ENCODE results near the gene CYYR1. TPM values are rescaled to one million over a fixed set of nuclear protein-coding genes. Genes with fewer than 3 reads are reported as not detected.

CYYR1 gene
- total RNA-seq, 4 donors from 2014 or later, result 3.1 to 15.9 (median 6.4) TPM

DNA sequence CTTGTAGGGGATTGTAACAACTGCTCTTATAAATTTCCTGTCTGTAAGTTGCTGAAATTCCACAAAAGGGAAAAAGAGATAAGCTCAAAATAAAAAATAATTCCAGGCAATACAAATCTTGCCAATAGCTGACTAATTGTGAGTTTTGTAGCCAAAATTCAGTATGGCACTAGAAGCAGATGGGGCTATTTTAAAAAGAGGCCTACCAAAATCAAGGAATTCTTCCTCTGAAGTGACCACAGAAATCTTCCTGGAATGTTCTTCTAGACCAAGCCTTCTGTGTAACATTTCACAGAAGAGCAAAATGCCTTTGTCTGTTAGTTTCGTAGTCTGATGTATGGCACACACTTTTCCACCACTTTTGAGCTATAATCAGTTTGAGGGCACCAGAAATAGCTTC is 127.6 kb downstream of the CYYR1 start:
- Histone ChIP-seq H3K27ac (no peak overlapping the region), H3K4me3 (no peak overlapping the region), H3K36me3 (no peaks in the 10 kb centered on the region), H3K4me1 (no peaks in the 10 kb centered on the region), H3K27me3 (no peaks in the 10 kb centered on the region), H3K9me3 (no peaks in the 10 kb centered on the region)
- 77% methylated on average over 1 of the region's 1 CpG for WGBS
- no peak for DNase-seq (ENCODE audit: low spot score in 2 of 2)
- TF ChIP-seq EP300 (IDR thresholded peaks at IDR 0.05) (no peak), POLR2AphosphoS5 (IDR thresholded peaks at IDR 0.05) (no peak), POLR2A (IDR thresholded peaks at IDR 0.05) (no peak)
- TF ChIP-seq, protein P1, sequence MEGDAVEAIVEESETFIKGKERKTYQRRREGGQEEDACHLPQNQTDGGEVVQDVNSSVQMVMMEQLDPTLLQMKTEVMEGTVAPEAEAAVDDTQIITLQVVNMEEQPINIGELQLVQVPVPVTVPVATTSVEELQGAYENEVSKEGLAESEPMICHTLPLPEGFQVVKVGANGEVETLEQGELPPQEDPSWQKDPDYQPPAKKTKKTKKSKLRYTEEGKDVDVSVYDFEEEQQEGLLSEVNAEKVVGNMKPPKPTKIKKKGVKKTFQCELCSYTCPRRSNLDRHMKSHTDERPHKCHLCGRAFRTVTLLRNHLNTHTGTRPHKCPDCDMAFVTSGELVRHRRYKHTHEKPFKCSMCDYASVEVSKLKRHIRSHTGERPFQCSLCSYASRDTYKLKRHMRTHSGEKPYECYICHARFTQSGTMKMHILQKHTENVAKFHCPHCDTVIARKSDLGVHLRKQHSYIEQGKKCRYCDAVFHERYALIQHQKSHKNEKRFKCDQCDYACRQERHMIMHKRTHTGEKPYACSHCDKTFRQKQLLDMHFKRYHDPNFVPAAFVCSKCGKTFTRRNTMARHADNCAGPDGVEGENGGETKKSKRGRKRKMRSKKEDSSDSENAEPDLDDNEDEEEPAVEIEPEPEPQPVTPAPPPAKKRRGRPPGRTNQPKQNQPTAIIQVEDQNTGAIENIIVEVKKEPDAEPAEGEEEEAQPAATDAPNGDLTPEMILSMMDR (IDR thresholded peaks at IDR 0.05), result no peak

DNA sequence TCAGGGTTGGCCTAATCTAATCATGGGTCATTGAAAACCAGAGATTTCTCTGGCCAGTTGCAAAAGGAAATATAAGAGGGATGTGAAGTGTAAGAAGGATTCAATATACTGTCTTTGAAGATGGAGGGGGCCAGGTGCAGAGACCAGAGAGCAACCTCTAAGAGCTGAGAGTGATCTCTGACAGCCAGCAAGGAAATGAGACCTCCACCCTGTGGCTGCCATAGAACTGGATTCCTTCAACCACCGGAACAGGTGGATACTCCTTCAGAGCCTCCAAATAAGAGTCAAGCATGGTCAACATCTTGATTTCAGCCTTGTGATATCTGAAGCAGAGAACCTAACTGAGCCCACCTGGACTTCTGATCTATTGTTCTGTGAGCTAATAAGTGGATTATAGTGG is 128.4 kb downstream of the CYYR1 start:
- TF ChIP-seq EP300 (IDR thresholded peaks at IDR 0.05) (no peak), POLR2A (IDR thresholded peaks at IDR 0.05) (no peak), POLR2AphosphoS5 (IDR thresholded peaks at IDR 0.05) (no peak)
- TF ChIP-seq, protein P1 (IDR thresholded peaks at IDR 0.05), result no peak
- DNase-seq (ENCODE audit: low spot score in 2 of 2), result no peak
- no peaks in the 10 kb centered on the region for H3K4me1 ChIP-seq
- no peaks in the 10 kb centered on the region for H3K9me3 ChIP-seq
- H3K27ac ChIP-seq, result no peak overlapping the region
- H3K36me3 ChIP-seq, result no peaks in the 10 kb centered on the region
- WGBS, result 92% methylated on average over 1 of the region's 1 CpG
- H3K27me3 ChIP-seq, result no peaks in the 10 kb centered on the region
- H3K4me3 ChIP-seq, result no peak overlapping the region

DNA sequence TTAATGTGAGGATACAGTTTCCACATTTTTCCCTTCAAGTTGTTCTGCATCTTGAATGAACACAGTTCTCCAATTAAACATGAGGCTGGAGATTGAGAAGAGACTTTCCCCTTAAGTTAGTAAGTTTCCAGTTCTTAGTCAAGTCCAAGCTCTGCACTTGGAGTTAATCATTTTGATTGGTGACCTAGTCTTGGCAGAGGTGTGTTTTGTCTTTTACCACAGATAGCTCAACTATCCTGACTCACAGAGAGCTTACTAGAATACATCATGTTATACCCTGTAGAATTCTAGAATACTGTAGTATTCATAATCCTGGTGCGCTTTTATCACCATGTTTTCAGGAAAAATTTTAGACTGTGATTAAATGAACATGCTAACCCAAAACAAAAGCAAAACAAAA is 129.2 kb downstream of the CYYR1 start:
- no peak overlapping the region for H3K4me3 ChIP-seq
- DNase-seq (ENCODE audit: low spot score in 2 of 2), result no peak
- no peaks in the 10 kb centered on the region for H3K36me3 ChIP-seq
- H3K27ac ChIP-seq, result no peak overlapping the region
- no peaks in the 10 kb centered on the region for H3K9me3 ChIP-seq
- 94% methylated on average over 1 of the region's 1 CpG for WGBS
- no peaks in the 10 kb centered on the region for H3K27me3 ChIP-seq
- TF ChIP-seq POLR2A (IDR thresholded peaks at IDR 0.05), result no peak
- TF ChIP-seq, protein P1 (IDR thresholded peaks at IDR 0.05), result no peak
- no peak for TF ChIP-seq EP300 (IDR thresholded peaks at IDR 0.05)
- TF ChIP-seq POLR2AphosphoS5 (IDR thresholded peaks at IDR 0.05), result no peak
- no peaks in the 10 kb centered on the region for H3K4me1 ChIP-seq

DNA sequence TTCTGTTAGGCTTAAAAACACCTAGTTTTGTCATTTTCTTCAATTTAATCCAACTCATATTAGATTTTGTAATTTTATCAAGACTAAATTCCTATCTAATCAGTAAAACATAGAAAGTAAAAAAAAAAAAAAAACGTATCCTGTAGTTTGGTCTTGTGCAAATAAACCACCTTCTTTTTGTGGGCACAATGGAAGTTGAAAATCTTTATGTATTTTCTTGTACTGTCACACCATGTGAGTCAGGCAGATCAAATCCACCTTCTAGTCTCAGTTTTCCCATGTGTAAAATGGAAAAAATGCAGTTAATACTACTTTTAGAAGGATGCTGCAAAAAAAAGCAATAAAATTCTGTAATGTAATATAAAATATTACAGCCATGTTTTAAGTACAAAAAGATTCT is 129.8 kb downstream of the CYYR1 start:
- DNase-seq (ENCODE audit: low spot score in 2 of 2), result no peak
- no peaks in the 10 kb centered on the region for H3K4me1 ChIP-seq
- no peaks in the 10 kb centered on the region for H3K27me3 ChIP-seq
- H3K36me3 ChIP-seq, result no peaks in the 10 kb centered on the region
- H3K27ac ChIP-seq, result no peak overlapping the region
- WGBS, result 53% methylated on average over 1 of the region's 1 CpG
- no peaks in the 10 kb centered on the region for H3K9me3 ChIP-seq
- TF ChIP-seq POLR2A (IDR thresholded peaks at IDR 0.05) (no peak), EP300 (IDR thresholded peaks at IDR 0.05) (no peak), POLR2AphosphoS5 (IDR thresholded peaks at IDR 0.05) (no peak)
- TF ChIP-seq, protein P1 (IDR thresholded peaks at IDR 0.05), result no peak
- no peak overlapping the region for H3K4me3 ChIP-seq

DNA sequence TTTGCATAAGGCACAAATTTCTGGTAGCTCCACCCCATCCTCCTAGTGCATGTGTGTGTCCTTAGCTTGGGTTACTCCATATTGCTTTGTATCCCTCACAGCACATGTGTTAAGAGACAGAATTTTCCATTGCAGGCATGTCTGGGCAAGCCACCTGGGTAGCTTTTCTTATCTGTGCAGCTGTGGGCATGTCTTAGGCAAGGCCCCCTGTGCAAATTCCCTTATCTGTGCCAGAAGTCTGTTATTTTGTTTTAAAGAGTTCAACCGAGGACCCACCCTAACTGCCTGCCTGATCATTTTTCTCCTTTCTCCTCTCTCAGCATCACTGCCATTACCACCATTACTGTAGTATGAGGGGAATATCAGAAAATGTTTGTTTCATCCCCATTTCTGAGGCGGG is 131.9 kb downstream of the CYYR1 start:
- 100% methylated on average over 2 of the region's 2 CpGs for WGBS
- H3K4me1 ChIP-seq, result no peaks in the 10 kb centered on the region
- no peak for DNase-seq (ENCODE audit: low spot score in 2 of 2)

More for the DNA sequence above, 131.9 kb downstream of the CYYR1 start:
- Histone ChIP-seq H3K27me3 (no peaks in the 10 kb centered on the region), H3K36me3 (no peaks in the 10 kb centered on the region), H3K4me3 (no peak overlapping the region), H3K27ac (no peak overlapping the region), H3K9me3 (no peaks in the 10 kb centered on the region)
- TF ChIP-seq POLR2A (IDR thresholded peaks at IDR 0.05) (no peak), POLR2AphosphoS5 (IDR thresholded peaks at IDR 0.05) (no peak), EP300 (IDR thresholded peaks at IDR 0.05) (no peak)
- TF ChIP-seq, protein P1 (IDR thresholded peaks at IDR 0.05), result no peak

Measured in suprapubic skin (tissue), 4 donors.